Activated naive CD8-positive, alpha-beta T cell treated with anti-CD3 and anti-CD28 coated beads for 36 hours (primary cell): ENCODE data around the gene BCO1. TPM values are rescaled to one million over a fixed set of nuclear protein-coding genes. Genes with fewer than 3 reads are reported as not detected.

Experiments used
- DNase-seq: peaks from one replicate; pipeline ENCODE4 v3.0.0; 2021
- H3K27ac Mint-ChIP-seq: one replicate; pipeline ENCODE4 v1.8.0; 2022; ENCODE audit warnings: mild to moderate bottlenecking, moderate library complexity, mixed read lengths
- H3K27me3 Mint-ChIP-seq: one replicate; pipeline ENCODE4 v1.8.0; 2022; ENCODE audit warnings: mild to moderate bottlenecking, mixed read lengths
- H3K36me3 Mint-ChIP-seq: one replicate; pipeline ENCODE4 v1.8.0; 2021; ENCODE audit warnings: mild to moderate bottlenecking, mixed read lengths
- H3K4me1 Mint-ChIP-seq: one replicate; pipeline ENCODE4 v1.8.0; 2021; ENCODE audit warnings: mixed read lengths
- H3K4me3 Mint-ChIP-seq: one replicate; pipeline ENCODE4 v1.8.0; 2022; ENCODE audit warnings: mild to moderate bottlenecking, moderate library complexity, mixed read lengths
- H3K9me3 Mint-ChIP-seq: one replicate; pipeline ENCODE4 v1.8.0; 2022; ENCODE audit warnings: mixed read lengths
- total RNA-seq, 2 experiments: library from RNA; stranded (reverse); gene quantifications; one replicate each; pipeline ENCODE4 v1.2.3, GENCODE V29; 2021

BCO1 gene
- total RNA-seq, 2 experiments from 2014 or later: not detected

DNA sequence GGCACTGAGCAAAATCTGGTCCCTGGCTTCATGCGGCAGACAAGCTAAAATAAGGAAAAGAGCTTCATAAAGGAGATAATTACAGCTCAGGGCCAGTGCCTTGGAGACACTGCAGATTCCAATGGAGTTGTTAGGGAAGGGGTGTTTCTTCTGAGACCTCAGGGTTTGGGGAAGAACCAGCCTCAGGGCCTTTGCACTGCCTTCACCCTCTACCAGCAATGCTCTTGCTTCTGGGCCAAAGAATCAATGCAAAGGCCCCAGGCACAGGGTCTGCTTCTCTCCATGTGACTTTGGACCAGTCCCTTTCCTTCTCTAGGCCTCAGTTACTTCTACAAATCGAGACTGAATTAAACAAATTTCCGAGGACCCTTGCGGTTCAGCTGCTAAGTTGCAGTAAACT, 40.0 kb downstream of the BCO1 start:
- Mint-ChIP-seq H3K27ac (no peak overlapping the region), H3K4me3 (no peak overlapping the region), H3K9me3 (no peaks in the 10 kb centered on the region), H3K27me3 (peaks cover under 1% of the 10 kb centered on the region), H3K36me3 (no peaks in the 10 kb centered on the region), H3K4me1 (no peaks in the 10 kb centered on the region)
- DNase-seq: no peak

DNA sequence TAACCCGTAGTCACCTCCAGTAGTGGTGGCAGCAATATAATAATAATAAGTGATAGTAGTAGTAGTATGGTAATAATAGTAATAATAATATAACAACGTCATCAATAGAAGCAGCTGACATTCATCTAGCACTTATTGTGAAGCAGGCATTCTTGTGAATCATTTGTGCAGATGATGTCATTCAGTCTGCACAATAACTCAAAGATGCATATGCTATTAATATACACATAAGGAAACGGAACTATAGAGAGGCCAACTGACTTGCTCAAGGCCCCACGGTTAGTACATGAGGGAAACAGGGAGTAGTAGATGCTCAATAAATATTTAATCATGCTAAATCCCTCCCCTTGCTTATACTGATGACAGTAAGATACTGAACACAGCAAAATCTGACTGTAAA, 40.9 kb downstream of the BCO1 start:
- no peak overlapping the region for H3K4me3 Mint-ChIP-seq
- H3K36me3 Mint-ChIP-seq: no peaks in the 10 kb centered on the region
- H3K9me3 Mint-ChIP-seq: no peaks in the 10 kb centered on the region
- no peaks in the 10 kb centered on the region for H3K4me1 Mint-ChIP-seq
- H3K27me3 Mint-ChIP-seq: no peaks in the 10 kb centered on the region
- no peak overlapping the region for H3K27ac Mint-ChIP-seq
- DNase-seq: no peak

DNA sequence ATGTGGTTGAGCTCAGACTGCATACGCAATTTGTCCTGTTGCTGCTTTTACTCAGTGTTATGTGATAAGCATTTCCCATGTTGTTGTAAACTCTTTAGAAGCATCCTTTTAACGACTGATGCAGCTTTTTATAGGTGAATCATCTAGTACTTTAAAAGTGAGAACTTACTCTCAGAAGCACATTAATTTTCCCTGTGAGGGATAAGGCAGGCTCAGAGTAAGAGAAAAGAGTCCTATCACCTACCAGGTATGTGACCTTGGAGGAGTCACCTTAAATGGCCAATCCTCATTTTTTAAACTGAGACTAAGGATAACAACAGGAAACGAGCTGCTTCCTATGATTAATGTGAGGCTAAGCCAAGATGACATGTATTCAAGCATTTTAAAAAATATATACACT, 41.9 kb downstream of the BCO1 start:
- H3K36me3 Mint-ChIP-seq: no peaks in the 10 kb centered on the region

DNA sequence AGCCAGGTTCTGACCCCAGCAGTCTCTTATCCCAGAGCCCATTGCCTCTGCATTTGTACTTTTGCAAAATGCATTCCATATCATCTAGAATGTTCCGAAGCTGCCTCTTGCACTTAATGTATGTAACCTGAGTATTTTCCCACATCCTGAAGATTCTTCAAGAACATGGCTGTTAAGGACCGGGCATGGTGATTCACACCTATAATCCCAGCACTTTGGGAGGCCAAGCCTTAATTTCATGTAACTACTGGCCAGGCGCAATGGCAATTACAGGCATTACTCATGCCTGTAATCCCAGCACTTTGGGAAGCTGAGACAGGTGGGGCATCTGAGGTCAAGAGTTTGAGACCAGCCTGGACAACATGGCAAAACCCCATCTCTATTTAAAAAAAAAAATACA, 44.6 kb downstream of the BCO1 start:
- Mint-ChIP-seq H3K27me3 (peaks cover 4% of the 10 kb centered on the region), H3K4me3 (no peak overlapping the region), H3K36me3 (no peaks in the 10 kb centered on the region), H3K4me1 (no peaks in the 10 kb centered on the region), H3K9me3 (no peaks in the 10 kb centered on the region), H3K27ac (no peak overlapping the region)
- no peak for DNase-seq

More for the DNA sequence above, 41.9 kb downstream of the BCO1 start:
- H3K4me1 Mint-ChIP-seq: no peaks in the 10 kb centered on the region
- no peak for DNase-seq
- no peaks in the 10 kb centered on the region for H3K9me3 Mint-ChIP-seq
- no peak overlapping the region for H3K4me3 Mint-ChIP-seq
- H3K27me3 Mint-ChIP-seq: no peaks in the 10 kb centered on the region
- no peak overlapping the region for H3K27ac Mint-ChIP-seq

DNA sequence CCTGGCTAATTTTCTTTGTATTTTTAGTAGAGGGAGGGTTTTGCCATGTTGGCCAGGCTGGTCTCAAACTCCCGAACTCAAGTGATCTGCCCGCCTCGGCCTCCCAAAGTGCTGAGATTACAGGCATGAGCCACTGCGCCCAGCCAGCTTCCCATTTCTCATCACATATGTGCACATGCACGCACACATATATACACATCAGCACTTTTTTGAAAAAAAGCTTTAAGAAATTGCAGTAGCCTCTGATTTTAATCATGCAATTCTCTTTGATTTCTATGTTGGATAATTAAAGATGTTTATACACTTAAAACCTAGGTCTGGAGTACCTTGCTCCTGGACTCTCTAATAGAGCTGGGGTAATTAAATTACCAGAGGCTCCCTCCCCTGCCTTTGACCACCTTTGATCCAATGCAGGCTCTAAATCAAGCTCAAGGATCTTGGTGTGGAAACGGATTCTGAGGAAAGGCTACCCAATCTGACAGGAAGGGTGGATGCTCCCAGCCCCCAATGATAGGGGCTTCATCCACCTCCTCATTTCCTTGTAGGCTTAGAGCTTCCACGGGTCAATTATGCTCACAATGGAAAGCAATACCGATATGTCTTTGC, 46.6 kb downstream of the BCO1 start:
- Mint-ChIP-seq H3K4me3 (no peak overlapping the region), H3K4me1 (no peaks in the 10 kb centered on the region), H3K27ac (no peak overlapping the region), H3K27me3 (peaks cover 7% of the 10 kb centered on the region), H3K36me3 (no peaks in the 10 kb centered on the region), H3K9me3 (no peaks in the 10 kb centered on the region)
- DNase-seq: no peak

- Mint-ChIP-seq H3K4me3 (no peak overlapping the region), H3K9me3 (no peaks in the 10 kb centered on the region), H3K27me3 (peaks cover 17% of the 10 kb centered on the region), H3K36me3 (no peaks in the 10 kb centered on the region), H3K4me1 (no peaks in the 10 kb centered on the region), H3K27ac (no peak overlapping the region)
- DNase-seq: no peak
Measured at GRCh38 chr16:81286190-81286589, 47.7 kb downstream of the BCO1 start.

GRCh38 chr16:81291117-81291516, 52.6 kb downstream of the BCO1 start:
- Mint-ChIP-seq H3K27me3 (peaks cover 37% of the 10 kb centered on the region), H3K4me3 (no peak overlapping the region), H3K36me3 (no peaks in the 10 kb centered on the region), H3K27ac (no peak overlapping the region), H3K9me3 (no peaks in the 10 kb centered on the region), H3K4me1 (no peaks in the 10 kb centered on the region)
- DNase-seq: no peak

- Mint-ChIP-seq H3K27me3 (peaks cover 34% of the 10 kb centered on the region), H3K4me1 (no peaks in the 10 kb centered on the region), H3K36me3 (no peaks in the 10 kb centered on the region), H3K9me3 (no peaks in the 10 kb centered on the region), H3K4me3 (no peak overlapping the region), H3K27ac (no peak overlapping the region)
- DNase-seq: no peak
Measured at GRCh38 chr16:81292936-81293335, 54.4 kb downstream of the BCO1 start.

- Mint-ChIP-seq H3K4me3 (no peak overlapping the region), H3K27ac (no peak overlapping the region), H3K4me1 (no peaks in the 10 kb centered on the region), H3K27me3 (peaks cover 30% of the 10 kb centered on the region), H3K36me3 (no peaks in the 10 kb centered on the region), H3K9me3 (no peaks in the 10 kb centered on the region)
- DNase-seq: no peak
Measured at GRCh38 chr16:81293909-81294802, 55.7 kb downstream of the BCO1 start.

DNA sequence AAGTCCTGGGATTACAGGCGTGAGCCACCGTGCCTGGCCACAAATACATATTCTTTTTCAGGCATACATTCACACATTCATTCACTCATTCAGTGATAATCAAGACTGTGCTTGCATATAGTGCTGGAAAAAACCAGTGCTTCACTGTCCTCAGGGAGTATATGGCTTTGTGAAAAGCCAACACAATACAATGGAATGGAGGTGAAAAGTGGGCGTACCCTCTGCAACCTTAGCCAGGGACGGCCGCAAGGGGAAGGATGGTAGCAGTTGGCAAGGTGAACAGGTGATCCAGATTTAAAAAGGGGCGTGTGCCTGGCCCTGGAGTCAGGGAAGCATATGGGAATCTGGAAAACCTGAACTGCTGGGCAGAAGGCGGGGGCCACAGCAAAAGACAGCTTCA, 58.1 kb downstream of the BCO1 start:
- no peaks in the 10 kb centered on the region for H3K36me3 Mint-ChIP-seq
- peaks cover 3% of the 10 kb centered on the region for H3K4me1 Mint-ChIP-seq
- H3K9me3 Mint-ChIP-seq: no peaks in the 10 kb centered on the region
- no peak overlapping the region for H3K4me3 Mint-ChIP-seq
- H3K27me3 Mint-ChIP-seq: peaks cover 17% of the 10 kb centered on the region
- DNase-seq: no peak
- H3K27ac Mint-ChIP-seq: no peak overlapping the region

DNA sequence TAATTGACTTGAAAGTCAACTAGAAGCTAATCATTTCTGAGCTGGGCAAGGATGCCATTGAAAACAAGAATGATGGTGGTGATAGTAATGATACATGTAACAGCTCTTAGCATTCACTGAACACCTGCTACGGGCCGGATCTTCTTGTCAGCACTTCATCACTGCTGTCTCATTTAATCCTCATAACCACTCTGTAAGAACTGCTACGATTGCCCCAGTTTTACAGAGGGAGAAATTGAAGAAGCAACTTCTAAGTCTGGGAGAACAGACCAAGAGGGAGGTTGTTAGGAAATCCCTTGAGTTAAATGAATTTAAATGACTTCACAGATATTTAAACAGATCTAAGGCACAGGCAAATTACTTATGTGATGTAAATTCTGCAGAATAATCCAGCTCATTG, 69.3 kb downstream of the BCO1 start:
- Mint-ChIP-seq H3K4me3 (no peak overlapping the region), H3K9me3 (peaks cover 1% of the 10 kb centered on the region), H3K27ac (no peak overlapping the region), H3K4me1 (peaks cover 42% of the 10 kb centered on the region), H3K27me3 (no peaks in the 10 kb centered on the region), H3K36me3 (peaks cover 2% of the 10 kb centered on the region)
- no peak for DNase-seq

- Mint-ChIP-seq H3K4me1 (peaks cover 60% of the 10 kb centered on the region), H3K27me3 (no peaks in the 10 kb centered on the region), H3K9me3 (peaks cover 1% of the 10 kb centered on the region), H3K36me3 (peaks cover 4% of the 10 kb centered on the region), H3K4me3 (no peak overlapping the region), H3K27ac (peak overlapping the region; percentile 69)
- DNase-seq: no peak
Measured at GRCh38 chr16:81310045-81310644, 71.7 kb downstream of the BCO1 start.

DNA sequence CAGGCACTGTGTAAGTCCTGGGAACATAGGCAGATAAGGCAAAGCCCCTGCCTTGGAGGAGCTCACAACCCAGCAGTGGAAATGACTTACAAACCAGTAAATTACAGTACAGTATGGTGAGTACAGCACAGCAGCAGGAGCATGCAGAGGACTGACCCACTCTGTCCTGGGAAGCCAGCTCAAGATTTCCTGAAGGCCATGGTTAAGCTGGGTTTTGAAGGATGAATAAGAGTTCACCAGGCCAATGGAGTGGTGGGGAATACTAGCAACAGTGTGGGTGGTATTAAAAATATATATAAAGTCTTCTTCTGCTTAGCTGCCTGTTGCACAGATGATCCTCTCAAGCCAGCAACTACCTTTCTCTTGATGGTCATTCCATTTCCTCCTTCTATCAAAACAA, 73.3 kb downstream of the BCO1 start:
- Mint-ChIP-seq H3K4me1 (peaks cover 65% of the 10 kb centered on the region), H3K27ac (no peak overlapping the region), H3K9me3 (no peaks in the 10 kb centered on the region), H3K27me3 (no peaks in the 10 kb centered on the region), H3K4me3 (no peak overlapping the region), H3K36me3 (peaks cover 2% of the 10 kb centered on the region)
- DNase-seq: no peak

GRCh38 chr16:81313701-81314602, 75.5 kb downstream of the BCO1 start:
- Mint-ChIP-seq H3K36me3 (peaks cover 2% of the 10 kb centered on the region), H3K4me1 (peaks cover 62% of the 10 kb centered on the region), H3K27ac (peak overlapping the region; percentile 86), H3K9me3 (no peaks in the 10 kb centered on the region), H3K4me3 (peak overlapping the region; percentile 97), H3K27me3 (no peaks in the 10 kb centered on the region)
- no peak for DNase-seq
